ENCODE measurements around the gene REXO5. TPM values are rescaled to one million over a fixed set of nuclear protein-coding genes. Genes with fewer than 3 reads are reported as not detected.

REXO5 gene
- total RNA-seq, 1 donor from 2014 or later, result 2.5 TPM

DNA sequence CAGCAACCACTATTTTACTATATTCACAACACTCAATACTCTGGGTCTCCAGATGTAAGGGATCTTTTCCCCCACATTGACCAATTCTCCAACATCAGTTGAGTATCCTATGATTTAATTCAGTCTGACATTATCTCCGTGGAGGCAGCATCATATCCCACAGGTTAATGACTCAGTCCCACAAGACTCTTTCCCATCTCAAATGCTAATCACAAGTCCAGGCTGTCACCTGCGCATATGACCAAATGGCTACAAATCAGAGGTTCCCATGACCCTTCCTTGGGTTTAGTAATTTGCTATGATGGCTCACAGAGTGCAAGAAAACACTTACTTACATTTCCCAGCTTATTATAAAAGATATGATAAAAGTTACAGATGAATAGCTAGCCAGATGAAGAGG lies 23.9 kb upstream of the REXO5 start:
- no peak overlapping the region for H3K27ac Mint-ChIP-seq (ENCODE audit: unreplicated experiment)
- H3K4me3 Mint-ChIP-seq (ENCODE audit: unreplicated experiment), result no peak overlapping the region
- no peaks in the 10 kb centered on the region for H3K4me1 Mint-ChIP-seq (ENCODE audit: unreplicated experiment)
- no peaks in the 10 kb centered on the region for H3K36me3 Mint-ChIP-seq (ENCODE audit: unreplicated experiment)
- H3K27me3 Mint-ChIP-seq (ENCODE audit: unreplicated experiment), result peaks cover 6% of the 10 kb centered on the region
- TF ChIP-seq, protein P1, sequence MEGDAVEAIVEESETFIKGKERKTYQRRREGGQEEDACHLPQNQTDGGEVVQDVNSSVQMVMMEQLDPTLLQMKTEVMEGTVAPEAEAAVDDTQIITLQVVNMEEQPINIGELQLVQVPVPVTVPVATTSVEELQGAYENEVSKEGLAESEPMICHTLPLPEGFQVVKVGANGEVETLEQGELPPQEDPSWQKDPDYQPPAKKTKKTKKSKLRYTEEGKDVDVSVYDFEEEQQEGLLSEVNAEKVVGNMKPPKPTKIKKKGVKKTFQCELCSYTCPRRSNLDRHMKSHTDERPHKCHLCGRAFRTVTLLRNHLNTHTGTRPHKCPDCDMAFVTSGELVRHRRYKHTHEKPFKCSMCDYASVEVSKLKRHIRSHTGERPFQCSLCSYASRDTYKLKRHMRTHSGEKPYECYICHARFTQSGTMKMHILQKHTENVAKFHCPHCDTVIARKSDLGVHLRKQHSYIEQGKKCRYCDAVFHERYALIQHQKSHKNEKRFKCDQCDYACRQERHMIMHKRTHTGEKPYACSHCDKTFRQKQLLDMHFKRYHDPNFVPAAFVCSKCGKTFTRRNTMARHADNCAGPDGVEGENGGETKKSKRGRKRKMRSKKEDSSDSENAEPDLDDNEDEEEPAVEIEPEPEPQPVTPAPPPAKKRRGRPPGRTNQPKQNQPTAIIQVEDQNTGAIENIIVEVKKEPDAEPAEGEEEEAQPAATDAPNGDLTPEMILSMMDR (IDR thresholded peaks at IDR 0.05), result no peak
- DNase-seq (ENCODE audit: extremely low spot score, unreplicated experiment), result no peak
- no peaks in the 10 kb centered on the region for H3K9me3 Mint-ChIP-seq (ENCODE audit: unreplicated experiment)

DNA sequence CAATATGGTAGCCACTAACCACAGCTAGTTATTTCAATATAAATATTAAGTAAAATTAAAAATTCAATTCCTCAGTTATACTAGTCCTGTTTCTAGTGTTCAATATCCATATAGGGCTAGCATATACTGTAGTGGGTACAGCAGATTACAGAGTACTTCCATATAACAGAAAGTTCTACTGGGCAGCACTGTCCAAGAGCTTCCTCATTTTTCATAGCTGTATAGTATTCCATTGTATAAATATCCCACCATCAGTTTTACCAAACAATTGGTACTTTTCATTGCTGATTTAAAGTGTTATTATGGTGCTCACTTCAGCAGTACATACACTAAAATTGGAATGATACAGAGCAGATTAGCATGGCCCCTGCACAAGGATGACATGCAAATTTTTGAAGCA lies 22.1 kb upstream of the REXO5 start:
- H3K4me3 Mint-ChIP-seq (ENCODE audit: unreplicated experiment), result no peak overlapping the region
- DNase-seq (ENCODE audit: extremely low spot score, unreplicated experiment), result no peak
- no peak overlapping the region for H3K27ac Mint-ChIP-seq (ENCODE audit: unreplicated experiment)
- TF ChIP-seq, protein P1 (IDR thresholded peaks at IDR 0.05), result no peak
- no peaks in the 10 kb centered on the region for H3K9me3 Mint-ChIP-seq (ENCODE audit: unreplicated experiment)
- peaks cover 6% of the 10 kb centered on the region for H3K27me3 Mint-ChIP-seq (ENCODE audit: unreplicated experiment)
- no peaks in the 10 kb centered on the region for H3K4me1 Mint-ChIP-seq (ENCODE audit: unreplicated experiment)
- no peaks in the 10 kb centered on the region for H3K36me3 Mint-ChIP-seq (ENCODE audit: unreplicated experiment)

DNA sequence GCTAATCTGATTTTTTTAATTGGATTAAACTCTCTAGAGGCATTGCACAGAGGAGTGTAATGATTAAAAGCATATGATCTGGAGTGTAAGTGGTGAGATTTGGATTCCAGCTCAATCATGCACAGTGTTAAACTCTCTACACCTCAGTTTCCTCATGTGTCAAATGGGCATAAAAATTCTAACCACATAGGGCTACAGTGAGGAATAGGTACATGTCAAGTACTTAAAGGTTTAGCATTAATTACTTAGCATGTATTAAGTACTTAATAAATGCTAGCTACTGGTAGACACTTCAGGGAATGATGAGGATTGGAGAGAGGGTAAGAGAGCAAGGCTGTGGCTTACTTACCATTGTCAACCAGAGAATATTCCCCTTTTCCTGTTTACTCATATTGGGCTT lies 17.2 kb upstream of the REXO5 start:
- no peaks in the 10 kb centered on the region for H3K36me3 Mint-ChIP-seq (ENCODE audit: unreplicated experiment)
- H3K4me3 Mint-ChIP-seq (ENCODE audit: unreplicated experiment), result no peak overlapping the region
- no peak overlapping the region for H3K27ac Mint-ChIP-seq (ENCODE audit: unreplicated experiment)
- no peaks in the 10 kb centered on the region for H3K27me3 Mint-ChIP-seq (ENCODE audit: unreplicated experiment)
- TF ChIP-seq, protein P1 (IDR thresholded peaks at IDR 0.05), result no peak
- DNase-seq (ENCODE audit: extremely low spot score, unreplicated experiment), result no peak
- no peaks in the 10 kb centered on the region for H3K9me3 Mint-ChIP-seq (ENCODE audit: unreplicated experiment)
- no peaks in the 10 kb centered on the region for H3K4me1 Mint-ChIP-seq (ENCODE audit: unreplicated experiment)

DNA sequence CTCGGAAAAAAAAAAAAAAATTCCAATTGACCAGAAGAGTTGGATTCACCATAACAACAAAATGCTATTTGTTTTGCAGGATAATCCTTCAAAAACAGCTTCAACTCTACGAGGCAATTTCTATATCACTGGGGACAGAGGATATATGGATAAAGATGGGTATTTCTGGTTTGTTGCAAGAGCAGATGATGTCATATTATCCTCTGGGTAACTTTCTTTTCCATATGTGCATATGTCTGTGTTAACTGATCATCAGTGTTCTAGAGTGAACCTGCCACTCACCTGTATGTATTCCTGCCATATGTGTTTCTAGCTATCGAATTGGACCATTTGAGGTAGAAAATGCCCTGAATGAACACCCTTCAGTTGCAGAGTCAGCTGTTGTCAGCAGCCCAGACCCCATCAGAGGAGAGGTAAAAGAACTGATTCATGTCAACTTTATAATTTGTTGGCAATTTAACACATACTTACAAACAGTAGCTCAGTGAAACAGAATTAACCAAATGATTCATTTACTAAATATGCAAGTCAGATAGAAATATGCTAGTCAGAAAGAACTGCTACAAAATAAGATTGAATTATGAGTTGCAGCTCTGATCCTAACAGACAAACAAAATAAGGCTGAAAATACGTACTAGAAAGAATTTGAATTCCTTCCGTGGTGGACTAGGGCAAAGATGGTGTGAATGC lies 14.3 kb upstream of the REXO5 start:
- DNase-seq (ENCODE audit: extremely low spot score, unreplicated experiment), result no peak
- TF ChIP-seq, protein P1 (IDR thresholded peaks at IDR 0.05), result no peak

DNA sequence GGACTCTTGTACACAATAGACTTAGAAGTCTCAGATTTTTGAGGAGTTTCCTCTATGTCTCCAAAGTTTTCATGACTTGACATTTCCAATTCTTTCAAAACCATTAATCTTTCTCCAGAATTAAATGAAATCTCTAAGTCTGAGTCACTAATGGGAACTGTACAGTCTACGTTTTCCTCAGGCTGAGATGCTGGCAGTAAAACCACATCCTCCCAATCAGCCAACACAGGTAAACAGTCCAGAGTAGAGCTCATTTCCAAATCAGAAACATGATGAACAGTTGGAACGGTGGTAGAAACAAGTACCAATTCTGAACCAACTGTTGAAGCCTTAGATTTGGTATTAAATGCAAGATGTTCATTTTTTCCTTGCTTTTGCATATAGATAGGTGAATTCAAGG lies 8.0 kb upstream of the REXO5 start:
- no peak for DNase-seq (ENCODE audit: extremely low spot score, unreplicated experiment)
- Mint-ChIP-seq H3K4me3 (ENCODE audit: unreplicated experiment) (no peak overlapping the region), H3K27ac (ENCODE audit: unreplicated experiment) (no peak overlapping the region), H3K27me3 (ENCODE audit: unreplicated experiment) (no peaks in the 10 kb centered on the region), H3K4me1 (ENCODE audit: unreplicated experiment) (peaks cover 2% of the 10 kb centered on the region), H3K36me3 (ENCODE audit: unreplicated experiment) (peaks cover 14% of the 10 kb centered on the region), H3K9me3 (ENCODE audit: unreplicated experiment) (no peaks in the 10 kb centered on the region)
- TF ChIP-seq, protein P1 (IDR thresholded peaks at IDR 0.05), result no peak

More for the DNA sequence above, 14.3 kb upstream of the REXO5 start:
- peaks cover 4% of the 10 kb centered on the region for H3K36me3 Mint-ChIP-seq (ENCODE audit: unreplicated experiment)
- no peak overlapping the region for H3K27ac Mint-ChIP-seq (ENCODE audit: unreplicated experiment)
- H3K9me3 Mint-ChIP-seq (ENCODE audit: unreplicated experiment), result no peaks in the 10 kb centered on the region
- H3K4me1 Mint-ChIP-seq (ENCODE audit: unreplicated experiment), result no peaks in the 10 kb centered on the region
- H3K4me3 Mint-ChIP-seq (ENCODE audit: unreplicated experiment), result no peak overlapping the region
- no peaks in the 10 kb centered on the region for H3K27me3 Mint-ChIP-seq (ENCODE audit: unreplicated experiment)
